ENCODE measurements around the gene BBS5.
A peak's percentile ranks its signal among the peaks of the same experiment; 100 is the strongest.
"Not testable (repeated sequence)": the region's sequence is repeated elsewhere in the genome, so short reads cannot be mapped to it uniquely, and the experiment has no call there.

The BBS5 gene

GRCh38 chr2:169490834-169491233 is 11.5 kb downstream of the BBS5 start:
- no peak for DNase-seq

- no peak for DNase-seq
Measured at GRCh38 chr2:169491378-169491777, 12.1 kb downstream of the BBS5 start.

- no peak for DNase-seq
Measured at GRCh38 chr2:169493360-169493759, 14.1 kb downstream of the BBS5 start.

- DNase-seq, result no peak
Measured at GRCh38 chr2:169495310-169495928, 16.1 kb downstream of the BBS5 start.

GRCh38 chr2:169504651-169505050 is 25.4 kb downstream of the BBS5 start:
- DNase-seq, result no peak

GRCh38 chr2:169507698-169508097 is 28.4 kb downstream of the BBS5 start:
- no peak for DNase-seq

GRCh38 chr2:169509298-169509885 is 30.1 kb downstream of the BBS5 start, which contains the start of gene KLHL41:
KLHL41 (plus strand) TSS chr2:169509702; CDS start chr2:169509779, 77 bp downstream.
- DNase-seq, result no peak

- DNase-seq, result no peak
Measured at GRCh38 chr2:169509955-169510354, 30.7 kb downstream of the BBS5 start.

GRCh38 chr2:169510496-169510895 is 31.2 kb downstream of the BBS5 start:
- no peak for DNase-seq

- no peak for DNase-seq
Measured at GRCh38 chr2:169511818-169512217, 32.5 kb downstream of the BBS5 start.

GRCh38 chr2:169512525-169512924 is 33.2 kb downstream of the BBS5 start:
- no peak for DNase-seq

- DNase-seq, result no peak
Measured at GRCh38 chr2:169513094-169513493, 33.8 kb downstream of the BBS5 start.

GRCh38 chr2:169513926-169514325 is 34.6 kb downstream of the BBS5 start:
- DNase-seq, result no peak

GRCh38 chr2:169514758-169515157 is 35.5 kb downstream of the BBS5 start:
- not testable (repeated sequence) for DNase-seq

GRCh38 chr2:169516488-169516995 is 37.2 kb downstream of the BBS5 start:
- DNase-seq, result not testable (repeated sequence)

GRCh38 chr2:169520896-169521295 is 41.6 kb downstream of the BBS5 start:
- DNase-seq, result no peak

GRCh38 chr2:169523681-169524080 is 44.4 kb downstream of the BBS5 start:
- DNase-seq, result no peak

- DNase-seq, result no peak
Measured at GRCh38 chr2:169525434-169525833, 46.1 kb downstream of the BBS5 start.

- DNase-seq, result no peak
Measured at GRCh38 chr2:169526451-169526850, 47.2 kb downstream of the BBS5 start.

GRCh38 chr2:169528271-169528701 is 49.0 kb downstream of the BBS5 start:
- peak; percentile 77 for DNase-seq

- DNase-seq, result not testable (repeated sequence)
Measured at GRCh38 chr2:169539460-169539859, 60.2 kb downstream of the BBS5 start.

GRCh38 chr2:169540146-169540545 is 60.9 kb downstream of the BBS5 start:
- no peak for DNase-seq

GRCh38 chr2:169542433-169542832 is 63.1 kb downstream of the BBS5 start:
- no peak for DNase-seq

GRCh38 chr2:169546756-169547155 is 67.5 kb downstream of the BBS5 start:
- DNase-seq, result no peak
